ENCODE results near the gene MOSPD2. TPM values are rescaled to one million over a fixed set of nuclear protein-coding genes. Genes with fewer than 3 reads are reported as not detected.

Gene MOSPD2
- total RNA-seq (10 to 100 TPM; 13.1 to 14.9 TPM), polyA plus RNA-seq (ENCODE audit: insufficient read depth, low read depth, low replicate concordance) (6.0 TPM)
- long read RNA-seq, donor 1, full-length matches to known transcripts: 2 of 2 reads
- long read RNA-seq, donor 1, partial matches to known transcripts: 0 of 2 reads
- long read RNA-seq, donor 1, other reads (novel, unspliced or antisense): 0 of 2 reads
- long read RNA-seq, donor 2, full-length matches to known transcripts: 1 of 1 reads
- long read RNA-seq, donor 2, partial matches to known transcripts: 0 of 1 reads
- long read RNA-seq, donor 2, other reads (novel, unspliced or antisense): 0 of 1 reads

DNA sequence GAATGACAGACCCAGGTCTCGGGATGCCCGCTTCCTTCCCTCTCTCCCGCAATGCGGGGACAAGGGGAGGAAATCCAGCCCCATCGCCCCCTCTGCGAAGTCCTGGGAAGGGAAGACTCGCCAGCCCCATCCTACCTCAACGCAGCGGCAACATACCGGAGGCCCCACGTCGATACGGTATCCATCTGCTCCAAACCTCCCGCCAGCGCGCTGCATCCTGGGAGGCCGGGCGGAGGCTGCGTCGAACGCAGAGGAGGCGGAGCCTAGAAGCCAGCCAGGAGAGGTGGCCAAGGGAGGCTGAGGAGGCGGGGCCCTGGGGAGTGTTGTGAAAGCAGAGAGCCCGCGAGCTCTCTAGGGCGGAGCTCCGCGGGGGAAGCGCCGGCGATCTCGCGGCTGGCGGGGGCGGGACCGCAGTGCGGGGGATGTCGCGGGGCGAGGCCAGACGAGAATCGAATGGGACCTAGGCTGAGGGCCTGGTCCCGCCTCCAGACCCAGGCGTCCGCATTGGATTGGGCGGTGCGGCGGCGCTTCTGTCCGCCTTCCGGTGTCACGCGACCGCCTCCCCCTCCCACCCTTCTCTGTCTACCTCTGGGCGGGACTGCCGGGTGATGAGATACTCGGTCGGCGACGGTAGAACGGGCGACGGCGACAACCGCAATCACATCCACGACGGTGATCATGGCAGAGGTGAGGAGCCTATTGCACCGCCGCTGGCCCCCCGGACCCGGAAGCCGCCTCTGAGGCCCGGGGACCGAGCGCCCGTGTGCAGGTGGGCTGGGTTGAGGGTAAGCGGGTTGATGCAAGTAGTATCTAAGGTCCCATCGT, at the start of gene MOSPD2, which contains the start of gene FANCB:
TSS of gene MOSPD2 (plus strand) at position 571 of the 825 bp plus-strand sequence. CDS start at position 679, 108 bp downstream.
TSS of gene FANCB (minus strand) at position 219 of the 825 bp plus-strand sequence. CDS start 7,559 bp downstream, outside the sequence.
- H3K4me1 ChIP-seq: no peaks in the 10 kb centered on the region
- no peaks in the 10 kb centered on the region for H3K36me3 ChIP-seq (ENCODE audit: low read depth, missing control alignments)
- 0% methylated on average over 13 to 21 of the region's 78 CpGs for WGBS, 2 donors
- H3K4me3 ChIP-seq: peak within 1 kb of the TSS; percentile 69 to 75
- TF ChIP-seq, protein P1, sequence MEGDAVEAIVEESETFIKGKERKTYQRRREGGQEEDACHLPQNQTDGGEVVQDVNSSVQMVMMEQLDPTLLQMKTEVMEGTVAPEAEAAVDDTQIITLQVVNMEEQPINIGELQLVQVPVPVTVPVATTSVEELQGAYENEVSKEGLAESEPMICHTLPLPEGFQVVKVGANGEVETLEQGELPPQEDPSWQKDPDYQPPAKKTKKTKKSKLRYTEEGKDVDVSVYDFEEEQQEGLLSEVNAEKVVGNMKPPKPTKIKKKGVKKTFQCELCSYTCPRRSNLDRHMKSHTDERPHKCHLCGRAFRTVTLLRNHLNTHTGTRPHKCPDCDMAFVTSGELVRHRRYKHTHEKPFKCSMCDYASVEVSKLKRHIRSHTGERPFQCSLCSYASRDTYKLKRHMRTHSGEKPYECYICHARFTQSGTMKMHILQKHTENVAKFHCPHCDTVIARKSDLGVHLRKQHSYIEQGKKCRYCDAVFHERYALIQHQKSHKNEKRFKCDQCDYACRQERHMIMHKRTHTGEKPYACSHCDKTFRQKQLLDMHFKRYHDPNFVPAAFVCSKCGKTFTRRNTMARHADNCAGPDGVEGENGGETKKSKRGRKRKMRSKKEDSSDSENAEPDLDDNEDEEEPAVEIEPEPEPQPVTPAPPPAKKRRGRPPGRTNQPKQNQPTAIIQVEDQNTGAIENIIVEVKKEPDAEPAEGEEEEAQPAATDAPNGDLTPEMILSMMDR (IDR thresholded peaks at IDR 0.05): no peak
- TF ChIP-seq POLR2A (IDR thresholded peaks at IDR 0.05): no peak
- H3K9me3 ChIP-seq: no peaks in the 10 kb centered on the region
- peak; percentile 95 for DNase-seq
- intact Hi-C loops (cut with DNase I; ENCODE audit: low total_unique reads): no loop called here
- H3K27me3 ChIP-seq: no peaks in the 10 kb centered on the region
- H3K27ac ChIP-seq: peak within 1 kb of the TSS; percentile 61 to 62

DNA sequence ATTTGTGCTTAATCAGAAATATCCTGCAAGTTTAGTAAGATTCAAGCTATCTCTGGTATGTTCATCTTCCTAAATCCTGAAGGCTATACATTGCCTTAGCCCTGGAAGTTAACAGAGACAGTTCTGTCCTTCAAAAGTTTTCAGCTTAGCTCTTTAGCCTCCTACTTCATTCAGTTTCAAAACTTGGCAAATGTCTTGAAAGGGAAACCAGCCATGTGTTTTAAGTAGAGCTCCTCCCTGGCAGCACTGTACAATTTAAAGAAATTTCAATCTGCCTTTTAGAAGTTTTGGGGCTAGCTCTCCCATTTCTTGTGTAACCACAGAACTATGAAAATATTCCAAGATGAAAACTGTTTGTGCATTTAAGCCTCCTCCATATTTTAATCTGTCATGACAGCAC, 47.4 kb upstream of the MOSPD2 start:
- H3K9me3 ChIP-seq: no peaks in the 10 kb centered on the region
- H3K27me3 ChIP-seq: no peaks in the 10 kb centered on the region
- no peak for TF ChIP-seq POLR2A (IDR thresholded peaks at IDR 0.05)
- TF ChIP-seq, protein P1 (IDR thresholded peaks at IDR 0.05): no peak
- no peak overlapping the region for H3K27ac ChIP-seq
- intact Hi-C loops (cut with DNase I; ENCODE audit: low total_unique reads): no loop called here
- H3K4me1 ChIP-seq: no peaks in the 10 kb centered on the region
- H3K36me3 ChIP-seq (ENCODE audit: low read depth, missing control alignments): no peaks in the 10 kb centered on the region
- DNase-seq: no peak
- no peak overlapping the region for H3K4me3 ChIP-seq

DNA sequence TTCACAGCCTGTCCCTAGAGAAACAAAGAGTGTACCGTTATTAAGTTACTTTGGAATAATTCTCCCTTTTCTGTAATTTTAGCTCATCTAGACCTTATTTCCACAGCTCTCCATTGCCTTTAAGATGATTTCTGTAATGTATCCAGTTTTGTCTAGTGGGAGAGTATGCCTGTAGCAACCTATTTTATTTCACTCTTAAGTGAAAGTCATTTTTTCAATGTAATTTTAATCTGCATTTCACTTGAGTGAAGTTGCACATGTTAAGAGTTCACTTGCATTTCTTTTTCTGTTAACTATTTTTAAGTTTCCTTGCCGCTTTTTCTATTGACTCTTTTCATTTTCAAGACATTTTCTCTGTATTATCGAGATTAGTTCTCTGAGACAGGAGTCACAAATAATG, 46.9 kb upstream of the MOSPD2 start:
- no peak for DNase-seq
- intact Hi-C loops (cut with DNase I; ENCODE audit: low total_unique reads): no loop called here
- Histone ChIP-seq H3K27ac (no peak overlapping the region), H3K9me3 (no peaks in the 10 kb centered on the region), H3K27me3 (no peaks in the 10 kb centered on the region), H3K4me3 (no peak overlapping the region), H3K4me1 (no peaks in the 10 kb centered on the region), H3K36me3 (ENCODE audit: low read depth, missing control alignments) (no peaks in the 10 kb centered on the region)
- TF ChIP-seq, protein P1 (IDR thresholded peaks at IDR 0.05): no peak
- no peak for TF ChIP-seq POLR2A (IDR thresholded peaks at IDR 0.05)
- WGBS, 2 donors: 60 to 89% methylated on average over 3 of the region's 3 CpGs

DNA sequence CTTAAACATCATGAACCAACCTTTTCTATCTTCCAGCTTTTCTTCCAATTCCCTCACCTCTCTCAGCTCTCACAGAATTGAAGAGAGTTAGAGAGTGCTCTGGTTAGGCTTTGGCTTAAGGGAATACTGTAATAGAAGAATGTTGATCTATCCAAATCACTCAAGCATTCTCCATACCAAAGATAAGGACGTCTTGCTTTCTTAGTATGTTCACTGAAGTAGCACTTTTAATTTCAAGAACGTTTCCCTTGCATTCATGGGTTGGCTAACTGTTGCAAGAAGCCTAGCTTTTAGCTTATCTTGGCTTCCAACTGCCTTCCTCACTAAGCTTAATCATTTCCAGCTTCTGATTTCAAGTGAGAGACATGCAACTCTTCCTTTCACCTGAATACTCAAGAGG, 43.6 kb upstream of the MOSPD2 start:
- intact Hi-C loops (cut with DNase I; ENCODE audit: low total_unique reads): no loop called here
- 83 to 100% methylated on average over 1 to 2 of the region's 2 CpGs for WGBS, 2 donors
- H3K4me3 ChIP-seq: no peak overlapping the region
- no peaks in the 10 kb centered on the region for H3K27me3 ChIP-seq
- H3K36me3 ChIP-seq (ENCODE audit: low read depth, missing control alignments): no peaks in the 10 kb centered on the region
- no peaks in the 10 kb centered on the region for H3K4me1 ChIP-seq
- no peak overlapping the region for H3K27ac ChIP-seq
- no peak for DNase-seq
- TF ChIP-seq, protein P1 (IDR thresholded peaks at IDR 0.05): no peak
- no peak for TF ChIP-seq POLR2A (IDR thresholded peaks at IDR 0.05)
- H3K9me3 ChIP-seq: no peaks in the 10 kb centered on the region
